Measurements from ENCODE around the gene CACNA1E. TPM values are rescaled to one million over a fixed set of nuclear protein-coding genes. Genes with fewer than 3 reads are reported as not detected.

The CACNA1E gene
- total RNA-seq, 1 experiment from 2014 or later, result 0.46 TPM

DNA sequence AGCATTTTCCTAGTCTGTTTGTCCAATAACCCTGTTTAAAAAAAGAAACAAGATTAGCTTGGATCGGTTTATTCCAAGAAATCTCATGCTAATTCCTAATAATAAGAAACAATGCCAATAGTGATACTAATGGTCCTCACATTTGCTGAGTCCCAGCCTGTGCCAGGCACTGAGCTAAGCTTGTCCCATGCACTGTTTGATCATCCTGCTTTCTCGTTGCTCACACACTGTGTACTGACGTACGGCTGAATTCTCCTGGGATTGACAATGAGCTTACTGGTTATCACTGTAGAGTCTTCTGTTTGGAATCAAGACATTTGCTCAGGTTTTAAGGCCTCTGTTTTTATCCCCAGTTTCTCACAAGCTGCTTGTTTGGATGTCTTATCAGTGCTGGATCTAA lies 71.1 kb downstream of the CACNA1E start:
- H3K9ac ChIP-seq (ENCODE audit: extremely low read depth, insufficient read length, low read length), result no peak overlapping the region
- no peak overlapping the region for H2AK5ac ChIP-seq (ENCODE audit: insufficient read length, low read length)
- no peaks in the 10 kb centered on the region for H3K9me3 ChIP-seq (ENCODE audit: control insufficient read depth, low read depth, low read length)
- no peak overlapping the region for H4K8ac ChIP-seq (replicated peaks; ENCODE audit: insufficient read length, low read depth, low read length)
- no peak overlapping the region for H2BK20ac ChIP-seq (ENCODE audit: low read depth, low read length, poor library complexity, severe bottlenecking)
- H3K4me1 Mint-ChIP-seq, result peaks cover 7 to 9% of the 10 kb centered on the region in 2 experiments
- H3K27ac Mint-ChIP-seq, result no peak overlapping the region
- no peaks in the 10 kb centered on the region for H4K20me1 ChIP-seq (ENCODE audit: control insufficient read depth, insufficient read depth, insufficient read length)
- H3K14ac ChIP-seq (ENCODE audit: insufficient read depth, low read length), result no peak overlapping the region
- H3K36me3 Mint-ChIP-seq (ENCODE audit: insufficient read depth in 1 of 3, low read depth in 3 of 3), result no peaks in the 10 kb centered on the region
- H3K4me2 ChIP-seq (ENCODE audit: insufficient read depth, insufficient read length, low read length), result no peak overlapping the region
- H3K4ac ChIP-seq (ENCODE audit: low read depth, low read length), result no peak overlapping the region
- H3K4me1 ChIP-seq (ENCODE audit: insufficient read depth, low read length), result no peaks in the 10 kb centered on the region; the same call in 1 of the 2 replicates
- no peak overlapping the region for H4K91ac ChIP-seq (ENCODE audit: insufficient read length, low read depth, low read length)
- H3K56ac ChIP-seq (ENCODE audit: insufficient read length, low read depth, low read length), result no peak overlapping the region
- no peak overlapping the region for H4K5ac ChIP-seq (ENCODE audit: insufficient read length, low read depth, low read length)
- H3K4me3 Mint-ChIP-seq, result no peak overlapping the region
- TF ChIP-seq, protein P1, sequence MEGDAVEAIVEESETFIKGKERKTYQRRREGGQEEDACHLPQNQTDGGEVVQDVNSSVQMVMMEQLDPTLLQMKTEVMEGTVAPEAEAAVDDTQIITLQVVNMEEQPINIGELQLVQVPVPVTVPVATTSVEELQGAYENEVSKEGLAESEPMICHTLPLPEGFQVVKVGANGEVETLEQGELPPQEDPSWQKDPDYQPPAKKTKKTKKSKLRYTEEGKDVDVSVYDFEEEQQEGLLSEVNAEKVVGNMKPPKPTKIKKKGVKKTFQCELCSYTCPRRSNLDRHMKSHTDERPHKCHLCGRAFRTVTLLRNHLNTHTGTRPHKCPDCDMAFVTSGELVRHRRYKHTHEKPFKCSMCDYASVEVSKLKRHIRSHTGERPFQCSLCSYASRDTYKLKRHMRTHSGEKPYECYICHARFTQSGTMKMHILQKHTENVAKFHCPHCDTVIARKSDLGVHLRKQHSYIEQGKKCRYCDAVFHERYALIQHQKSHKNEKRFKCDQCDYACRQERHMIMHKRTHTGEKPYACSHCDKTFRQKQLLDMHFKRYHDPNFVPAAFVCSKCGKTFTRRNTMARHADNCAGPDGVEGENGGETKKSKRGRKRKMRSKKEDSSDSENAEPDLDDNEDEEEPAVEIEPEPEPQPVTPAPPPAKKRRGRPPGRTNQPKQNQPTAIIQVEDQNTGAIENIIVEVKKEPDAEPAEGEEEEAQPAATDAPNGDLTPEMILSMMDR (conservative IDR thresholded peaks at IDR 0.05), result no peak
- H3K23me2 ChIP-seq (ENCODE audit: insufficient read length, low read depth, low read length, poor library complexity, severe bottlenecking), result no peaks in the 10 kb centered on the region
- H3K27me3 ChIP-seq (ENCODE audit: insufficient read depth, low read length), result no peaks in the 10 kb centered on the region
- no peaks in the 10 kb centered on the region for H3K79me1 ChIP-seq (ENCODE audit: insufficient read depth, low read depth, low read length, poor library complexity, severe bottlenecking)
- no peak overlapping the region for H2BK120ac ChIP-seq (ENCODE audit: low read depth, low read length, poor library complexity, severe bottlenecking)
- no peak overlapping the region for H2BK5ac ChIP-seq (ENCODE audit: insufficient read length, low read length)
- peaks cover 7% of the 10 kb centered on the region for H3K27me3 Mint-ChIP-seq (ENCODE audit: low read depth)
- no peak overlapping the region for H3T11ph ChIP-seq (ENCODE audit: low read length)
- H2BK15ac ChIP-seq (ENCODE audit: low read depth, low read length), result no peak overlapping the region
- H3K27ac ChIP-seq (ENCODE audit: insufficient read length, low read depth, low read length), result no peak overlapping the region
- DNase-seq, result no peak
- no peak overlapping the region for H2BK12ac ChIP-seq (ENCODE audit: insufficient read length, low read depth, low read length)
- H3K23ac ChIP-seq (ENCODE audit: insufficient read length, low read depth, low read length), result no peak overlapping the region
- WGBS (ENCODE audit: extremely low coverage, insufficient read length, low lambda C conversion rate), result no CpG with 5 or more reads among the region's 4 CpGs
- no peaks in the 10 kb centered on the region; a peak in 1 of 5 replicates for H3K9me3 Mint-ChIP-seq
- no peaks in the 10 kb centered on the region for H3K79me2 ChIP-seq (ENCODE audit: insufficient read depth, low read length)
- H2AFZ ChIP-seq (ENCODE audit: low read length), result no peak overlapping the region
- H3K18ac ChIP-seq (ENCODE audit: insufficient read length, low read depth, low read length), result no peak overlapping the region
